LNCAP (cell line): Measurements from ENCODE around the gene TMEM8B.

Experiments
- CTCF ChIP-seq: fragments of 450-650 bp; IDR thresholded peaks from 2 replicates; pipeline ENCODE4 v1.5.1; 2017; ENCODE audit warnings: mild to moderate bottlenecking

TMEM8B gene

GRCh38 chr9:35908504-35909125 is 79.6 kb downstream of the TMEM8B start:
- TF ChIP-seq CTCF: no peak

DNA sequence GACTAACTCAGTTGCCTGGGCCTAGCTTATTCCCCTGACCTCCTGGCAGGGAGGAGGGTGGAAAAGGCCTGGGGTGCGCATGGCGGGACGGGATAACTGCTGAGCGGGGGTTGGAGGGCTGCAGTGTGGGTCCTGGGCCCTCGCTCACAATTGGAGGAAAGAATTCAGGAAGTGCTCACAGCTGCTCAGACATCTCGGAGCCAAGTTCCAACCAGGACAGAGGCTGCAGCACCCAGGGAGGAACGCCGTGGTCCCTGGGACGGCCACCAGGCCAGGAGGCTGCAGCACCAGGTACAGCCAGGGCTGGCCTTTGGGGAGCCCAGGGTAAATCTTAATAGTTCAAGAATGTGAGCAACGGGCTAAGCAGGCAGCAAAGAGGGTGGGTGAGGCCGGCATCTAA is 80.2 kb downstream of the TMEM8B start, which contains the start of gene SPAAR:
SPAAR (plus strand) TSS at position 217 of the 400 bp plus-strand sequence. CDS start 974 bp downstream, outside the sequence.
- TF ChIP-seq CTCF: no peak

- no peak for TF ChIP-seq CTCF
These were observed 80.9 kb downstream of the TMEM8B start for GRCh38 chr9:35909687-35910612.

DNA sequence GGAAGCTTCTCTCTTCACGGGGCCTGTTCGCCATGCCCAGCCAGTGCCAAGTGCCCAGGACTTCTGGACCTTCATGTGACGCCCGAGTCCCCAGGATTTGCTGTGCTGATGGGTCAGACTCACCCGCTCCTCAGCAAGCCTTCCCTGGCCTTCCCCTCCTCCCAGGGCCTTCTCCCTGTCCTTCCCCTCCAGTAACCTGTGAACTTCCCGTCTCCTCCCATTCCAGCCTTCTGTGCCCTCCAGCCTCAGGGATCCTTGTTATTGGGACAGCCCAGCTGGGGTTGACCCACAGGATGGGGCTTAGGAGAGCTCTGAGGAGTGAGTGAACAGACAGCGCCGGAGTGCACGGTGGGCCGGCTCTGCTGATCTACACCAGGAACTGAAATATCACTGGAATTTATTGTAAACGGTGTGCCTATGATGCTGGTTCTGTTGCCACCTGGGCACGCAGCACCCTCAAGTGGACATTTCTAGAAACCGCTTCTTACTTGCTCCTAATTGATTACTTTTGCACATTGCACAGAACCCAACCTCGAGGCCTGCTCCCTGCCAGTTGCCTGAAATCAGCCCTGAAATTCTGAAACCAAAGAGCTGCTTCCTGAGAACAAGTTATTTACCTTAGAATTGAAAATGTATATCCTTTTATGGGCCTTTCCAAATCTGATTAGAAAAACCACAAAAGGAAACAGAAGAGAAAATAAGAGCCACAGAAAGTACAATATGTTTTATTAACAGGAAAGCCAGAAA is 81.8 kb downstream of the TMEM8B start:
- peak; percentile 59 for TF ChIP-seq CTCF

- TF ChIP-seq CTCF: no peak
These were observed 82.7 kb downstream of the TMEM8B start for GRCh38 chr9:35911690-35912089.

- no peak for TF ChIP-seq CTCF
These were observed 83.9 kb downstream of the TMEM8B start for GRCh38 chr9:35912791-35913400.

DNA sequence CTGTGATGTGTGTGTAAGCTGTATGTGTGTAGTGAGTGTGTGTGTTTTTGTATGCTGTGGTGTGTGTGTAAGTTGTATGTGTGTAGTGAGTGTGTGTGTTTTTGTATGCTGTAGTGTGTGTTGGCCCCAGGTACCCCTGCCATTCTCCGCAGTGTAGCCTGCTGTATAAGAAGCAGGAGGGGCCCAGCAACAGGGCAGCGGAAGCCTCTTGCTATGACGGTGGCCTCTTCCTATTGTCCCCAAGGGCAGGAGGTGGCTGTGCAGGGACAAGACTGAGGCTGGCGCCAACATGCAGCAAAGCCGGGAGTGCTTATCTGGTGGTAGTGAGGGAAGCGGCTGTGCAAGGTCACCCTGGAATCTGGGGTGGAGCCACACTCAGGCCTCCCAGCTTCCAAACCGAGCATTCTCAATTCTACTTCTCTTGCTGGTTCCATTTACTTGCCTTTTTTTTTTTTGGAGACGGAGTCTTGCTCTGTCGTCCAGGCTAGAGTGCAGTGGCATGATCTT is 85.3 kb downstream of the TMEM8B start:
- no peak for TF ChIP-seq CTCF
